GM19324 (cell line): ENCODE measurements around the gene MBD2.
A peak's percentile ranks its signal among the peaks of the same experiment; 100 is the strongest.
"Not testable (repeated sequence)": the region's sequence is repeated elsewhere in the genome, so short reads cannot be mapped to it uniquely, and the experiment has no call there.

ENCODE experiments used
- ATAC-seq: cut with Tn5 transposase; IDR thresholded peaks from one replicate; pipeline ENCODE4 v1.9.1; 2021; ENCODE audit warnings: mild to moderate bottlenecking, moderate library complexity; ENCODE audit not compliant: unreplicated experiment, low FRiP score

MBD2 gene

GRCh38 chr18:54155412-54155811 is 69.1 kb downstream of the MBD2 start:
- no peak for ATAC-seq

GRCh38 chr18:54154231-54154630 is 70.2 kb downstream of the MBD2 start:
- no peak for ATAC-seq

GRCh38 chr18:54151376-54151775 is 73.1 kb downstream of the MBD2 start:
- no peak for ATAC-seq

GRCh38 chr18:54150226-54150625 is 74.2 kb downstream of the MBD2 start:
- ATAC-seq = no peak

- ATAC-seq = no peak
Observed at GRCh38 chr18:54149078-54149697, 75.3 kb downstream of the MBD2 start.

GRCh38 chr18:54148678-54149077 is 75.8 kb downstream of the MBD2 start:
- no peak for ATAC-seq

- no peak for ATAC-seq
Observed at GRCh38 chr18:54148151-54148550, 76.3 kb downstream of the MBD2 start.

- ATAC-seq = peak; percentile 73
Observed at GRCh38 chr18:54147439-54147838, 77.0 kb downstream of the MBD2 start.

- no peak for ATAC-seq
Observed at GRCh38 chr18:54141041-54141608, 83.3 kb downstream of the MBD2 start.

GRCh38 chr18:54140641-54141040 is 83.8 kb downstream of the MBD2 start:
- ATAC-seq = no peak

GRCh38 chr18:54135216-54135615 is 89.3 kb downstream of the MBD2 start:
- no peak for ATAC-seq

- no peak for ATAC-seq
Observed at GRCh38 chr18:54134053-54134452, 90.4 kb downstream of the MBD2 start.

GRCh38 chr18:54130631-54131030 is 93.8 kb downstream of the MBD2 start:
- no peak for ATAC-seq

GRCh38 chr18:54130177-54130576 is 94.3 kb downstream of the MBD2 start:
- no peak for ATAC-seq

- peak; percentile 59 for ATAC-seq
Observed at GRCh38 chr18:54129448-54130067, 94.9 kb downstream of the MBD2 start.

GRCh38 chr18:54127759-54128378 is 96.6 kb downstream of the MBD2 start:
- ATAC-seq = peak; percentile 62

GRCh38 chr18:54125429-54125828 is 99.0 kb downstream of the MBD2 start:
- ATAC-seq = no peak

- not testable (repeated sequence) for ATAC-seq
Observed at GRCh38 chr18:54123720-54124440, 100.6 kb downstream of the MBD2 start.

- ATAC-seq = peak; percentile 72
Observed at GRCh38 chr18:54119524-54120019, 104.9 kb downstream of the MBD2 start.

- no peak for ATAC-seq
Observed at GRCh38 chr18:54117853-54118773, 106.4 kb downstream of the MBD2 start.
